ENCODE results near the gene BRD1. TPM values are rescaled to one million over a fixed set of nuclear protein-coding genes. Genes with fewer than 3 reads are reported as not detected.

The BRD1 gene
- total and polyA plus RNA-seq, 2 experiments from 2014 or later: 12.3 to 33.8 TPM

DNA sequence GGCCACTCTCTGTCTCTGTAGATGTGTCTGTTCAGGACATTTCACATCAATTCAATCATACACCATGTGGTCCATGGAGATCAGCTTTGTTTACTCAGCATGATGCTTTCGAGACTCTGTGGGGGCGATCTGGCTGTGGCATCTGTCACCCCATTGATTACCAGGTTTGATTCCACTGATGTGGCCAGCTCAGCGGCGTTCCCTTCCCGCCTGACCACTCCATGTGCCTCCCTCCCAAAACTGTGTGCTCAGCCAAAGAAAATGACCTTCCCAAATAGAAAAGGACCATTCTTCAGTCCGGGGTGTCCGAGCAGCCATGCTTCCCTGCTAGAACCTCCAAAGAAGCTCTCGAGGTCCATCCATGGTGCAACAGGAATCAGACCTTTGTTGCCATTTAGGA is 89.1 kb downstream of the BRD1 start:
- Mint-ChIP-seq H3K27me3 (ENCODE audit: insufficient read depth, low read depth, poor library complexity) (peaks cover 9% of the 10 kb centered on the region), H3K9me3 (peaks cover 59% of the 10 kb centered on the region), H3K4me3 (no peak overlapping the region), H3K36me3 (ENCODE audit: low read depth) (peaks cover 15% of the 10 kb centered on the region; the same call in 2 of the 3 replicates), H3K4me1 (no peaks in the 10 kb centered on the region), H3K27ac (no peak overlapping the region)
- Histone ChIP-seq H3K36me3 (ENCODE audit: insufficient read depth) (no peaks in the 10 kb centered on the region), H3K4me3 (no peak overlapping the region), H3K27ac (ENCODE audit: low read depth) (no peak overlapping the region), H2AFZ (no peak overlapping the region), H4K20me1 (replicated peaks; ENCODE audit: insufficient read depth) (no peaks in the 10 kb centered on the region), H3K27me3 (ENCODE audit: insufficient read depth) (no peaks in the 10 kb centered on the region), H3K4me1 (ENCODE audit: insufficient read depth) (no peaks in the 10 kb centered on the region), H3F3A (replicated peaks; ENCODE audit: low read depth) (no peaks in the 10 kb centered on the region), H3K79me2 (replicated peaks; ENCODE audit: insufficient read depth) (no peaks in the 10 kb centered on the region), H3K4me2 (no peak overlapping the region), H3K9me2 (ENCODE audit: insufficient read depth) (no peaks in the 10 kb centered on the region)
- DNase-seq (ENCODE audit: low spot score): no peak
- no peak for ATAC-seq
- TF ChIP-seq, protein P1, sequence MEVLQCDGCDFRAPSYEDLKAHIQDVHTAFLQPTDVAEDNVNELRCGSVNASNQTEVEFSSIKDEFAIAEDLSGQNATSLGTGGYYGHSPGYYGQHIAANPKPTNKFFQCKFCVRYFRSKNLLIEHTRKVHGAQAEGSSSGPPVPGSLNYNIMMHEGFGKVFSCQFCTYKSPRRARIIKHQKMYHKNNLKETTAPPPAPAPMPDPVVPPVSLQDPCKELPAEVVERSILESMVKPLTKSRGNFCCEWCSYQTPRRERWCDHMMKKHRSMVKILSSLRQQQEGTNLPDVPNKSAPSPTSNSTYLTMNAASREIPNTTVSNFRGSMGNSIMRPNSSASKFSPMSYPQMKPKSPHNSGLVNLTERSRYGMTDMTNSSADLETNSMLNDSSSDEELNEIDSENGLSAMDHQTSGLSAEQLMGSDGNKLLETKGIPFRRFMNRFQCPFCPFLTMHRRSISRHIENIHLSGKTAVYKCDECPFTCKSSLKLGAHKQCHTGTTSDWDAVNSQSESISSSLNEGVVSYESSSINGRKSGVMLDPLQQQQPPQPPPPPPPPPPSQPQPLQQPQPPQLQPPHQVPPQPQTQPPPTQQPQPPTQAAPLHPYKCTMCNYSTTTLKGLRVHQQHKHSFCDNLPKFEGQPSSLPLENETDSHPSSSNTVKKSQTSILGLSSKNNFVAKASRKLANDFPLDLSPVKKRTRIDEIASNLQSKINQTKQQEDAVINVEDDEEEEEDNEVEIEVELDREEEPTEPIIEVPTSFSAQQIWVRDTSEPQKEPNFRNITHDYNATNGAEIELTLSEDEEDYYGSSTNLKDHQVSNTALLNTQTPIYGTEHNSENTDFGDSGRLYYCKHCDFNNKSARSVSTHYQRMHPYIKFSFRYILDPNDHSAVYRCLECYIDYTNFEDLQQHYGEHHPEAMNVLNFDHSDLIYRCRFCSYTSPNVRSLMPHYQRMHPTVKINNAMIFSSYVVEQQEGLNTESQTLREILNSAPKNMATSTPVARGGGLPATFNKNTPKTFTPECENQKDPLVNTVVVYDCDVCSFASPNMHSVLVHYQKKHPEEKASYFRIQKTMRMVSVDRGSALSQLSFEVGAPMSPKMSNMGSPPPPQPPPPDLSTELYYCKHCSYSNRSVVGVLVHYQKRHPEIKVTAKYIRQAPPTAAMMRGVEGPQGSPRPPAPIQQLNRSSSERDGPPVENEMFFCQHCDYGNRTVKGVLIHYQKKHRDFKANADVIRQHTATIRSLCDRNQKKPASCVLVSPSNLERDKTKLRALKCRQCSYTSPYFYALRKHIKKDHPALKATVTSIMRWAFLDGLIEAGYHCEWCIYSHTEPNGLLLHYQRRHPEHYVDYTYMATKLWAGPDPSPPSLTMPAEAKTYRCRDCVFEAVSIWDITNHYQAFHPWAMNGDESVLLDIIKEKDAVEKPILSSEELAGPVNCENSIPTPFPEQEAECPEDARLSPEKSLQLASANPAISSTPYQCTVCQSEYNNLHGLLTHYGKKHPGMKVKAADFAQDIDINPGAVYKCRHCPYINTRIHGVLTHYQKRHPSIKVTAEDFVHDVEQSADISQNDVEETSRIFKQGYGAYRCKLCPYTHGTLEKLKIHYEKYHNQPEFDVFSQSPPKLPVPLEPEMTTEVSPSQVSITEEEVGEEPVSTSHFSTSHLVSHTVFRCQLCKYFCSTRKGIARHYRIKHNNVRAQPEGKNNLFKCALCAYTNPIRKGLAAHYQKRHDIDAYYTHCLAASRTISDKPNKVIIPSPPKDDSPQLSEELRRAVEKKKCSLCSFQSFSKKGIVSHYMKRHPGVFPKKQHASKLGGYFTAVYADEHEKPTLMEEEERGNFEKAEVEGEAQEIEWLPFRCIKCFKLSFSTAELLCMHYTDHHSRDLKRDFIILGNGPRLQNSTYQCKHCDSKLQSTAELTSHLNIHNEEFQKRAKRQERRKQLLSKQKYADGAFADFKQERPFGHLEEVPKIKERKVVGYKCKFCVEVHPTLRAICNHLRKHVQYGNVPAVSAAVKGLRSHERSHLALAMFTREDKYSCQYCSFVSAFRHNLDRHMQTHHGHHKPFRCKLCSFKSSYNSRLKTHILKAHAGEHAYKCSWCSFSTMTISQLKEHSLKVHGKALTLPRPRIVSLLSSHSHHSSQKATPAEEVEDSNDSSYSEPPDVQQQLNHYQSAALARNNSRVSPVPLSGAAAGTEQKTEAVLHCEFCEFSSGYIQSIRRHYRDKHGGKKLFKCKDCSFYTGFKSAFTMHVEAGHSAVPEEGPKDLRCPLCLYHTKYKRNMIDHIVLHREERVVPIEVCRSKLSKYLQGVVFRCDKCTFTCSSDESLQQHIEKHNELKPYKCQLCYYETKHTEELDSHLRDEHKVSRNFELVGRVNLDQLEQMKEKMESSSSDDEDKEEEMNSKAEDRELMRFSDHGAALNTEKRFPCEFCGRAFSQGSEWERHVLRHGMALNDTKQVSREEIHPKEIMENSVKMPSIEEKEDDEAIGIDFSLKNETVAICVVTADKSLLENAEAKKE (CRISPR knock-in tag; IDR thresholded peaks at IDR 0.05): no peak
- TF ChIP-seq, protein P2, sequence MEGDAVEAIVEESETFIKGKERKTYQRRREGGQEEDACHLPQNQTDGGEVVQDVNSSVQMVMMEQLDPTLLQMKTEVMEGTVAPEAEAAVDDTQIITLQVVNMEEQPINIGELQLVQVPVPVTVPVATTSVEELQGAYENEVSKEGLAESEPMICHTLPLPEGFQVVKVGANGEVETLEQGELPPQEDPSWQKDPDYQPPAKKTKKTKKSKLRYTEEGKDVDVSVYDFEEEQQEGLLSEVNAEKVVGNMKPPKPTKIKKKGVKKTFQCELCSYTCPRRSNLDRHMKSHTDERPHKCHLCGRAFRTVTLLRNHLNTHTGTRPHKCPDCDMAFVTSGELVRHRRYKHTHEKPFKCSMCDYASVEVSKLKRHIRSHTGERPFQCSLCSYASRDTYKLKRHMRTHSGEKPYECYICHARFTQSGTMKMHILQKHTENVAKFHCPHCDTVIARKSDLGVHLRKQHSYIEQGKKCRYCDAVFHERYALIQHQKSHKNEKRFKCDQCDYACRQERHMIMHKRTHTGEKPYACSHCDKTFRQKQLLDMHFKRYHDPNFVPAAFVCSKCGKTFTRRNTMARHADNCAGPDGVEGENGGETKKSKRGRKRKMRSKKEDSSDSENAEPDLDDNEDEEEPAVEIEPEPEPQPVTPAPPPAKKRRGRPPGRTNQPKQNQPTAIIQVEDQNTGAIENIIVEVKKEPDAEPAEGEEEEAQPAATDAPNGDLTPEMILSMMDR (conservative IDR thresholded peaks at IDR 0.05; ENCODE audit: low read depth in 2 of 2): no peak
- no peak for TF ChIP-seq STAT1 (IDR thresholded peaks at IDR 0.05; ENCODE audit: unreplicated experiment)
- TF ChIP-seq EZH2phosphoT487 (IDR thresholded peaks at IDR 0.05; ENCODE audit: unreplicated experiment): no peak
- TF ChIP-seq POLR2AphosphoS5 (IDR thresholded peaks at IDR 0.05; ENCODE audit: low read depth): no peak
- TF ChIP-seq ZNF114 (CRISPR knock-in tag; IDR thresholded peaks at IDR 0.05): no peak
- no peak for TF ChIP-seq EZH2 (IDR thresholded peaks at IDR 0.05; ENCODE audit: low read depth, unreplicated experiment)
- no peak for TF ChIP-seq JUNB (IDR thresholded peaks at IDR 0.05; ENCODE audit: unreplicated experiment)
- no peak for TF ChIP-seq CREB1 (CRISPR knock-in tag; IDR thresholded peaks at IDR 0.05; ENCODE audit: low read depth)
- no peak for TF ChIP-seq ZNF331 (CRISPR knock-in tag; IDR thresholded peaks at IDR 0.05; ENCODE audit: low read depth)
- TF ChIP-seq NANOG (IDR thresholded peaks at IDR 0.05; ENCODE audit: borderline replicate concordance): no peak
- TF ChIP-seq, protein P3, sequence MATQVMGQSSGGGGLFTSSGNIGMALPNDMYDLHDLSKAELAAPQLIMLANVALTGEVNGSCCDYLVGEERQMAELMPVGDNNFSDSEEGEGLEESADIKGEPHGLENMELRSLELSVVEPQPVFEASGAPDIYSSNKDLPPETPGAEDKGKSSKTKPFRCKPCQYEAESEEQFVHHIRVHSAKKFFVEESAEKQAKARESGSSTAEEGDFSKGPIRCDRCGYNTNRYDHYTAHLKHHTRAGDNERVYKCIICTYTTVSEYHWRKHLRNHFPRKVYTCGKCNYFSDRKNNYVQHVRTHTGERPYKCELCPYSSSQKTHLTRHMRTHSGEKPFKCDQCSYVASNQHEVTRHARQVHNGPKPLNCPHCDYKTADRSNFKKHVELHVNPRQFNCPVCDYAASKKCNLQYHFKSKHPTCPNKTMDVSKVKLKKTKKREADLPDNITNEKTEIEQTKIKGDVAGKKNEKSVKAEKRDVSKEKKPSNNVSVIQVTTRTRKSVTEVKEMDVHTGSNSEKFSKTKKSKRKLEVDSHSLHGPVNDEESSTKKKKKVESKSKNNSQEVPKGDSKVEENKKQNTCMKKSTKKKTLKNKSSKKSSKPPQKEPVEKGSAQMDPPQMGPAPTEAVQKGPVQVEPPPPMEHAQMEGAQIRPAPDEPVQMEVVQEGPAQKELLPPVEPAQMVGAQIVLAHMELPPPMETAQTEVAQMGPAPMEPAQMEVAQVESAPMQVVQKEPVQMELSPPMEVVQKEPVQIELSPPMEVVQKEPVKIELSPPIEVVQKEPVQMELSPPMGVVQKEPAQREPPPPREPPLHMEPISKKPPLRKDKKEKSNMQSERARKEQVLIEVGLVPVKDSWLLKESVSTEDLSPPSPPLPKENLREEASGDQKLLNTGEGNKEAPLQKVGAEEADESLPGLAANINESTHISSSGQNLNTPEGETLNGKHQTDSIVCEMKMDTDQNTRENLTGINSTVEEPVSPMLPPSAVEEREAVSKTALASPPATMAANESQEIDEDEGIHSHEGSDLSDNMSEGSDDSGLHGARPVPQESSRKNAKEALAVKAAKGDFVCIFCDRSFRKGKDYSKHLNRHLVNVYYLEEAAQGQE (IDR thresholded peaks at IDR 0.05; ENCODE audit: unreplicated experiment): no peak
- TF ChIP-seq, protein P4, sequence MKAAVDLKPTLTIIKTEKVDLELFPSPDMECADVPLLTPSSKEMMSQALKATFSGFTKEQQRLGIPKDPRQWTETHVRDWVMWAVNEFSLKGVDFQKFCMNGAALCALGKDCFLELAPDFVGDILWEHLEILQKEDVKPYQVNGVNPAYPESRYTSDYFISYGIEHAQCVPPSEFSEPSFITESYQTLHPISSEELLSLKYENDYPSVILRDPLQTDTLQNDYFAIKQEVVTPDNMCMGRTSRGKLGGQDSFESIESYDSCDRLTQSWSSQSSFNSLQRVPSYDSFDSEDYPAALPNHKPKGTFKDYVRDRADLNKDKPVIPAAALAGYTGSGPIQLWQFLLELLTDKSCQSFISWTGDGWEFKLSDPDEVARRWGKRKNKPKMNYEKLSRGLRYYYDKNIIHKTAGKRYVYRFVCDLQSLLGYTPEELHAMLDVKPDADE (IDR thresholded peaks at IDR 0.05): no peak

All from GM23338 (cell line).